MCF 10A (cell line): ENCODE measurements around the gene BACH2. TPM values are rescaled to one million over a fixed set of nuclear protein-coding genes. Genes with fewer than 3 reads are reported as not detected.
A peak's percentile ranks its signal among the peaks of the same experiment; 100 is the strongest.

Experiments
- BruUV-seq: library from RNA; stranded (reverse); fragments of 400-500 nt; replicated peaks from 2 replicates; lab custom pipeline; 2021; lab: Mats Ljungman, UMichigan
- CTCF ChIA-PET: fragments of 300-600 bp; sonication (Branson Sonifier 250); formaldehyde crosslinking; extraction: SDS; loops from one replicate; lab custom pipeline; 2021; ENCODE audit warnings: antibody characterized with exemption, inconsistent platforms; lab: Yijun Ruan, JAX
- POLR2A ChIA-PET: fragments of 300-600, 350-650 bp; sonication (Branson Sonifier 250); formaldehyde crosslinking; extraction: SDS; loops from one replicate; lab custom pipeline; 2020; ENCODE audit warnings: antibody characterized with exemption, inconsistent platforms; lab: Yijun Ruan, JAX
- DNase-seq: peaks from one replicate; pipeline ENCODE4 v3.0.0-alpha.2; 2018; ENCODE audit not compliant: unreplicated experiment
- H3K27ac Mint-ChIP-seq: one replicate; pipeline ENCODE4 v1.8.0; 2022; ENCODE audit warnings: mild to moderate bottlenecking, low read depth, mixed read lengths; ENCODE audit not compliant: unreplicated experiment
- H3K27me3 Mint-ChIP-seq: one replicate; pipeline ENCODE4 v1.8.0; 2022; ENCODE audit warnings: mixed read lengths; ENCODE audit not compliant: insufficient read depth, unreplicated experiment
- H3K36me3 Mint-ChIP-seq: one replicate; pipeline ENCODE4 v1.8.0; 2022; ENCODE audit warnings: mild to moderate bottlenecking, moderate library complexity, mixed read lengths; ENCODE audit not compliant: insufficient read depth, unreplicated experiment
- H3K4me1 Mint-ChIP-seq: one replicate; pipeline ENCODE4 v1.8.0; 2022; ENCODE audit warnings: mixed read lengths; ENCODE audit not compliant: insufficient read depth, unreplicated experiment
- H3K4me3 Mint-ChIP-seq: one replicate; pipeline ENCODE4 v1.8.0; 2022; ENCODE audit warnings: mild to moderate bottlenecking, moderate library complexity, mixed read lengths; ENCODE audit not compliant: unreplicated experiment
- H3K9me3 Mint-ChIP-seq: one replicate; pipeline ENCODE4 v1.8.0; 2022; ENCODE audit warnings: mixed read lengths; ENCODE audit not compliant: unreplicated experiment
- CTCF ChIP-seq: fragments of 200-600 bp; IDR thresholded peaks from one replicate; pipeline ENCODE4 v1.8.0; 2022; ENCODE audit warnings: antibody characterized with exemption, mild to moderate bottlenecking; ENCODE audit not compliant: unreplicated experiment
- intact Hi-C: fragments of 100-400 bp; cut with micrococcal nuclease; formaldehyde crosslinking; loops from 2 replicates; pipeline ENCODE4 v1.14.1; 2022
- total RNA-seq: library from RNA; stranded (reverse); gene quantifications from 2 replicates; pipeline ENCODE4 v1.2.3, GENCODE V29; 2022

The BACH2 gene
- total RNA-seq, 1 experiment from 2014 or later = 9.9 TPM

- H3K4me3 Mint-ChIP-seq = no peak overlapping the region
- no peak for TF ChIP-seq CTCF
- H3K9me3 Mint-ChIP-seq = no peaks in the 10 kb centered on the region
- no peak overlapping the region for H3K27ac Mint-ChIP-seq
- no TSS peak for BruUV-seq
- intact Hi-C loops = loop anchor here (5.0 to 10.0 kb wide), 2 partner anchors 68 to 261 kb away; no protein-coding TSS in a partner anchor
- no peaks in the 10 kb centered on the region for H3K4me1 Mint-ChIP-seq
- POLR2A ChIA-PET = interaction anchor here (0.9 to 4.8 kb wide), 7 partner anchors 12 to 1070 kb away, joined by 3 to 47 read pairs (median 14); partner anchors contain the start of gene PM20D2
- CTCF ChIA-PET = interaction anchor here (0.6 to 2.9 kb wide), 10 partner anchors 11 to 1073 kb away, joined by 3 to 13 read pairs (median 4); no protein-coding TSS in a partner anchor
- DNase-seq = peak; percentile 24
- H3K36me3 Mint-ChIP-seq = peaks cover 4% of the 10 kb centered on the region
- no peaks in the 10 kb centered on the region for H3K27me3 Mint-ChIP-seq
Observed at GRCh38 chr6:90216072-90216977, 80.3 kb downstream of the BACH2 start.

- no peaks in the 10 kb centered on the region for H3K9me3 Mint-ChIP-seq
- H3K27ac Mint-ChIP-seq = no peak overlapping the region
- no peak overlapping the region for H3K4me3 Mint-ChIP-seq
- peaks cover 4% of the 10 kb centered on the region for H3K36me3 Mint-ChIP-seq
- POLR2A ChIA-PET = interaction anchor here (0.7 to 4.8 kb wide), 3 partner anchors 11 to 215 kb away, joined by 3 to 25 read pairs (median 6); no protein-coding TSS in a partner anchor
- no peaks in the 10 kb centered on the region for H3K4me1 Mint-ChIP-seq
- no peaks in the 10 kb centered on the region for H3K27me3 Mint-ChIP-seq
- TF ChIP-seq CTCF = no peak
- no TSS peak for BruUV-seq
- intact Hi-C loops = loop anchor here (5.0 to 10.0 kb wide), 2 partner anchors 70 to 262 kb away; no protein-coding TSS in a partner anchor
- DNase-seq = no peak
- CTCF ChIA-PET = interaction anchor here (0.6 to 1.9 kb wide), 4 partner anchors 10 to 209 kb away, joined by 3 to 8 read pairs (median 3); no protein-coding TSS in a partner anchor
Observed at GRCh38 chr6:90214966-90215365, 81.7 kb downstream of the BACH2 start.

GRCh38 chr6:90214461-90214860 lies 82.2 kb downstream of the BACH2 start:
- POLR2A ChIA-PET = interaction anchor here (1.5 to 4.8 kb wide), 2 partner anchors 11 to 215 kb away, joined by 6 to 25 read pairs; no protein-coding TSS in a partner anchor
- Mint-ChIP-seq H3K9me3 (no peaks in the 10 kb centered on the region), H3K36me3 (peaks cover 4% of the 10 kb centered on the region), H3K4me1 (no peaks in the 10 kb centered on the region), H3K4me3 (no peak overlapping the region), H3K27me3 (no peaks in the 10 kb centered on the region), H3K27ac (no peak overlapping the region)
- BruUV-seq = no TSS peak
- CTCF ChIA-PET = interaction anchor here (0.6 to 1.2 kb wide), 2 partner anchors 10 to 108 kb away, joined by 3 read pairs; no protein-coding TSS in a partner anchor
- no peak for TF ChIP-seq CTCF
- intact Hi-C loops = loop anchor here (10.0 kb wide), 1 partner anchor 70 kb away; no protein-coding TSS in a partner anchor
- DNase-seq = no peak

GRCh38 chr6:90212274-90212673 lies 84.4 kb downstream of the BACH2 start:
- CTCF ChIA-PET = interaction anchor here (1.0 kb wide), 1 partner anchor 272 kb away, joined by 3 read pairs; no protein-coding TSS in a partner anchor
- no peaks in the 10 kb centered on the region for H3K9me3 Mint-ChIP-seq
- H3K27ac Mint-ChIP-seq = no peak overlapping the region
- no peaks in the 10 kb centered on the region for H3K4me1 Mint-ChIP-seq
- no peak for TF ChIP-seq CTCF
- DNase-seq = no peak
- POLR2A ChIA-PET = no interaction called here
- no peak overlapping the region for H3K4me3 Mint-ChIP-seq
- H3K36me3 Mint-ChIP-seq = peaks cover 4% of the 10 kb centered on the region
- BruUV-seq = no TSS peak
- intact Hi-C loops = loop anchor here (10.0 kb wide), 1 partner anchor 73 kb away; no protein-coding TSS in a partner anchor
- no peaks in the 10 kb centered on the region for H3K27me3 Mint-ChIP-seq
